ENCODE data around the gene PIGN. TPM values are rescaled to one million over a fixed set of nuclear protein-coding genes. Genes with fewer than 3 reads are reported as not detected.

The PIGN gene
- polyA plus RNA-seq, 1 donor from 2014 or later: 14.7 TPM

DNA sequence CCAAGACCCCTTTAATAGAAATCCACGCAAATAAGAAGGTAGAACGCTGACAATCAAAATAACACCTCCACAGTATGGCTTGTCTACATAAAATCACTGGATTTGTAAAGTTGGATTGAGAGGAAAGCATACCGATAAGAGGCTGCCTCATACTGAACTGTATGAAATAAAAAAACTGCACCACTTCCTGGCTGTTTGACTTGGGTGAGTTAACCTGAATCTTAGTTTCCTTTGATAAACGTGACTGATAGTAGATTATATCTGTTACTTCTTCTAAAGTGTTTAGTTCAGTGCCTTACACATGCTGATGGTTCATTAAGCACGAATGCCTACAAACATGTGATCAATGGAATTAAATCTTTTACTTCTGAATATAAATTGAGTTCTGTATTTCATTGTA lies 153.6 kb downstream of the PIGN start:
- Mint-ChIP-seq H3K27me3 (no peaks in the 10 kb centered on the region), H3K4me1 (no peaks in the 10 kb centered on the region), H3K9me3 (peaks cover 0 to 3% (median 0%) of the 10 kb centered on the region in 3 donors), H3K27ac (no peak overlapping the region), H3K4me3 (no peak overlapping the region), H3K36me3 (no peaks in the 10 kb centered on the region)

DNA sequence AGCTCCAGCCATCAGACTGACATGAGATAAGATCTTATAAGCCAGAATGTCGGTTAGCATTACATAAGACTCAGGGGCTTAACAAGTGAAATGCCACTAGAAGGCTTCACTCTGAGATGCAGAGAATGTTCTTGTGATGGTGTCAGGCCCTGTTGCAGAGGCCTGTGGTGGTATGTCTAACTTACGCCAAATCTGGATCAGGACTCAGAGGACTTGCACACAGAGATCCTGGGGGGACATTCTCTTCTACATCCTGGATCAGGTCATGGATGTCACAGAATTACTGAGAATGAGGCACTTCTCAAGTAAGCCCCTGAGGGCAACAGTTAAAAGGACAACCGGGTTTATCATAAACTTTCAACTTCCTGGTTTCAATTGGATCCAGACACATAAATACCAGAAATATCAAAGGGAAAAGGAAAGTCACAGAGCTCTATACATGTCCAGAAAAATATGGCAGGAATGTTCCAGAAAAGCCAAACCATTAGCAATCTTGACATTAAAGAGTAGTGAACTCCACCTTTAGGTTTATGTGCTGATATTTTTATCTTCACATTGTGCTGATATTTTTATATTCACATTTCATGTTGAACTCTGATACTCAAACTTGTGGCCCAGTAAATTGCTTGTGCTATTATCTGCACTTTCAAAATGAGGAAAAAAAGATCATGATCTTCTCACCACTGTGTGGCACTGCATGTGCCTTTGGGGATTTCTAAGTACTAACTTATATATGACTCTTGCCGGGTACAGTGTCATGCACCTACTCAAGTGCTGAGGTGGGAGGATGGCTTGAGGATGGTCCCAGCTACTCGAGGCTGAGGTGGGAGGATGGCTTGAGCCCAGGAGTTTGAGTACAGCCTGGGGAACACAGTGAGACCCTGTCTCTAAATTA lies 156.5 kb downstream of the PIGN start:
- no peaks in the 10 kb centered on the region for H3K36me3 Mint-ChIP-seq
- peaks cover 2% of the 10 kb centered on the region for H3K27me3 Mint-ChIP-seq
- H3K27ac Mint-ChIP-seq: no peak overlapping the region
- no peak overlapping the region for H3K4me3 Mint-ChIP-seq
- peaks cover 0 to 3% (median 0%) of the 10 kb centered on the region in 3 donors for H3K9me3 Mint-ChIP-seq
- H3K4me1 Mint-ChIP-seq: no peaks in the 10 kb centered on the region

DNA sequence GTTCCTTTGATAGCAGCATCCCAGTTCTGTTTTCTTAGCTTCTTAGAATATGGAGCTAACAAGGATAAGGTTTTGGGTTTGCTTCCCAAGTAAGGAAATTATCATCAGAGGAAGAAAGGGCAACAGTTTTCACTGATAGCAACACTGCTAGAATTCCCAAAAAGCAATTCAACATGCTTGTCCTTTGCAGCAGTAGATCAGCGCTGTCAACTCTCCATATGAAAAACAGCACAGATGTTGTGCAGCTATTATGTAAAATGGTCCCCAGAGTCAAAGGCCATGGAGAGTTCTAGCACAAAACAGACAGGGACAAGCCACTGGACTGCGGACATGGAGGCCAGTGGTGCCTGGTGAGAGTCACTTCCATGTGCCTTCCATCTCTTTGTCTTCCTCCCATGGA lies 158.1 kb downstream of the PIGN start:
- no peak overlapping the region for H3K4me3 Mint-ChIP-seq
- no peak overlapping the region for H3K27ac Mint-ChIP-seq
- no peaks in the 10 kb centered on the region for H3K36me3 Mint-ChIP-seq
- peaks cover 6% of the 10 kb centered on the region for H3K27me3 Mint-ChIP-seq
- H3K9me3 Mint-ChIP-seq: peaks cover 0 to 3% (median 0%) of the 10 kb centered on the region in 3 donors
- no peaks in the 10 kb centered on the region for H3K4me1 Mint-ChIP-seq

DNA sequence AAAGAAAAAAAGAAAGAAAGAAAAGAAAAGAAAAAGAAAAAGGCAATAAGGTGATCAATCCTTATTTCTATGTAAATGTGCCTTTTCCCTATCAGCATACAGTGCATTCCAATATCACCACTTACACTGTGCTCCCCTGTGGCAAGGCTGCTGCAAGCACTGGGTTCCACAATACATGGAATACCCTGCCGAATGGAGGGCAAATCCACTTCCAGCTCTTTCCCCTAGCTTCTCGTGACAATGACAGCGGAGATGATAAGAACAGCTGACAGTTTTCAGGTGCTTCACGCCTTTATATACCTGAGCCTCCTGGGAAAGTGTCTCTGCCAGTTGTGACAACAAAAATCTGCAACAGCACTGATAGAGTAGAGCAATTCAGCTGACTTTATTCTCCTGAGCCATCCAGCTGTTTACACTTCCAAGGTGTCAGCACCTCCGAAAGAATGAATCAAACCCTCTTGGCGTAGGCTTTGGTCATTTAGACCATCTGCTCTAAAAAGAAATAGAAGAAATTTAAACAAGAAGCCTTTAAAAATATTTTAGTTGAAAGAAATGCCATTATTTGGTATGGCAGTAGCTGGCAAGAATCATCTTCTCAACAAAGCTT lies 158.8 kb downstream of the PIGN start:
- H3K27me3 Mint-ChIP-seq: peaks cover 6% of the 10 kb centered on the region
- no peaks in the 10 kb centered on the region for H3K36me3 Mint-ChIP-seq
- no peaks in the 10 kb centered on the region for H3K4me1 Mint-ChIP-seq
- H3K27ac Mint-ChIP-seq: peak overlapping the region in 1 of 3 donors; percentile 9
- peaks cover 0 to 3% (median 0%) of the 10 kb centered on the region in 3 donors for H3K9me3 Mint-ChIP-seq
- H3K4me3 Mint-ChIP-seq: peak overlapping the region in 1 of 4 donors; percentile 19

DNA sequence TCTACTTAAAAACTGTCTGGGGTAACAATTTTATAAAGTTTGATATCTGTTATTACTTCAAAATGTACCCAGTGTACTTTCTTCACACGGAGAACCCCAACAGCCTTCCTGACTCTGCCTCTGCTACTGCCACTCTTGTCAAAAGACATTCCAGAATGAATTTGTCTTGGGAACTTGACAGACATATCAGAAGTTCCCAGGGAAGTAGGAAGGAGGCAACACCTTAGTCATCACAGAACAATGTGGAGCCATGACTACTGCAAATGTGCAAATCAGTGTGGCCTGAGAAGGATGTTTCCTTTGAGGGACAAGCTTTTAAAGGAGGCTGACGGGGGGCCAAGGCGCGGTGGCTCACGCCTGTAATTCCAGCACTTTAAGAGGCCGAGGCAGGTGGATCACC lies 160.3 kb downstream of the PIGN start:
- Mint-ChIP-seq H3K9me3 (peaks cover 0 to 3% (median 0%) of the 10 kb centered on the region in 3 donors), H3K36me3 (no peaks in the 10 kb centered on the region), H3K4me1 (no peaks in the 10 kb centered on the region), H3K27me3 (peaks cover 6% of the 10 kb centered on the region), H3K27ac (no peak overlapping the region), H3K4me3 (no peak overlapping the region)

DNA sequence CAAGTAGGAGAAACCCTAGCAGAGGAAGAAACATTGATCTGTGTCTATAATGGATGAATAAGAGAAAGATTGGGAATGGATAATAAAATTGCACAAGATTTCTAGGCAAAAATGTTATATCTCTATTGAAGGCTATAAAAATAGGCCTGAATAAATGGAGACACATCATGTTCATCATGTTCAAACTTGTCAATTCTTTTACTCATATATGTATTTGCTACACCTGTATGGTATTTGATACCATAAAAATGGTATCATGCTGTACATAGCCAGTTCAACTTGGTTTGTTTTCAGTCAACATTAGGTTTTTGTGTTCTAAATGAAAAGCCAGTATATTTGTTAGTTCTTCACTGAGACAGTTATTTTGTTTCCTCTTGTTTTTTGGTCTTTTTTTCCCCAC lies 161.9 kb downstream of the PIGN start:
- H3K4me3 Mint-ChIP-seq: no peak overlapping the region
- H3K9me3 Mint-ChIP-seq: no peaks in the 10 kb centered on the region
- H3K27ac Mint-ChIP-seq: no peak overlapping the region
- H3K36me3 Mint-ChIP-seq: no peaks in the 10 kb centered on the region
- peaks cover 6% of the 10 kb centered on the region for H3K27me3 Mint-ChIP-seq
- H3K4me1 Mint-ChIP-seq: no peaks in the 10 kb centered on the region

DNA sequence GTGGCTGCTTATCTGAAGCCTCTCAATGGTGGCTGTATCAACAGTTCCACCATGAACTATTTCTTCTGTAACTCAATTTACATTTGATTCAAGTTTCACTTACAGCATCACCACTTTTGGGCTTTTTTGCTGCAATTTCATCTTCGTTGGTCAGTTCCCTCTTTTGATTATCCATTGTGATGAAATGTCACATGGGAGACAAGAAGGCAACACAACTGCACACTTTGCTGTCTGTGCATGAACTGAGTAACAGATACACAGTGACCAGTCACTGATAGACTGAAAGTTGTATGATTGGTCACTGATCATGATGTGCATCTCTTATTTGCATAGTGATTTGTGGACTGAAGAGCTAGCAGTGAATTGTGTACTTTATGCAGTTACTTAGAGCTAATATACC lies 163.3 kb downstream of the PIGN start:
- H3K36me3 Mint-ChIP-seq: no peaks in the 10 kb centered on the region
- no peak overlapping the region for H3K27ac Mint-ChIP-seq
- no peaks in the 10 kb centered on the region for H3K4me1 Mint-ChIP-seq
- peaks cover 6% of the 10 kb centered on the region for H3K27me3 Mint-ChIP-seq
- H3K9me3 Mint-ChIP-seq: no peaks in the 10 kb centered on the region
- no peak overlapping the region for H3K4me3 Mint-ChIP-seq

DNA sequence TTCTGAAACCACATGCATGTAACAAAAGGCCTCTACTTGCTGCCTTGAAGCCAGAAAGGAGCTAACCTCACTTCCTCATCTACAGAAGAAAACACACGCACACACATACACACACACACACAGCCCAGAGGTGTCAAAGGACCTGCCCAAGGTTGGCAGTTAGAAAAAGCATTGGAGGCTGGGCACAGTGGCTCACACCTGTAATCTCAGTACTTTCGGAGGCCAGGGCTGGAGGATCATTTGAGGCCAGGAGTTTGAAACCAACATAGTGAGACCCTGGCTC lies 168.2 kb downstream of the PIGN start:
- no peak overlapping the region for H3K27ac Mint-ChIP-seq
- H3K4me3 Mint-ChIP-seq: no peak overlapping the region
- H3K36me3 Mint-ChIP-seq: no peaks in the 10 kb centered on the region
- H3K4me1 Mint-ChIP-seq: no peaks in the 10 kb centered on the region
- peaks cover 2% of the 10 kb centered on the region for H3K27me3 Mint-ChIP-seq
- no peaks in the 10 kb centered on the region for H3K9me3 Mint-ChIP-seq

DNA sequence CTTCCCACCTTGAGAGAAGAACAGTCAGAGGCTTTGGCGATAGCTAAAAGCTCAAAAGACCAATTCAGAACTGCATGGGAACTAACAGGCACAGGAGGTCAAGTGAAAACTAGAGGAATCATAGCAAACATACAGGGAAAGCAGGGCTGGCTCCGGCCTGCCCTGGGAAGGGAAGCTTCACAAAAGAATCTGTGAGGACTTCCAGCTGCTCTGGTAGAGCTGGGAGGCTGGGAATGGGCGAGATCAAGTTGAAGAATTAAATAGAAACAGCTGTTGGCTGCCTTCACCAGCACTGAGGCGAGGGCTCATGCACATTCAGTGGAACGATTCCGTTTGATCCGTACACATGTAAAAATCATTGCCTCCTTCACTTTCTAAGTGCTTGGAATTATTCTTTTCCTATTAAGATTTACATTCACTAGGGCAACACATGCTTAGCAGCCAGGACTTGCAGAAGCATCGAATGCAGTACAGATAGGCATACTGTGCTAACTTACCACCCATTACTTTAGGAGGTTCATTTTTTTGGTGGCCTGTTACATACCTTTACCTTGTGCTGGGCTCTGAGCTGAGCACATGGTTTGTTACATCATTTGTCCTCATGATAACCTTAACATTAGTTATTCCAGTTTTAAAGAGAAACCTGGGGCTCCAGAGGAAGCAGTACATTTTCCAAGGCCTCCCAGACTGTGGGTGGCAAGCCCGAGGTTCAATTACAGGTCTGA lies 168.7 kb downstream of the PIGN start:
- H3K27ac Mint-ChIP-seq: no peak overlapping the region
- no peaks in the 10 kb centered on the region for H3K4me1 Mint-ChIP-seq
- no peaks in the 10 kb centered on the region for H3K9me3 Mint-ChIP-seq
- H3K36me3 Mint-ChIP-seq: no peaks in the 10 kb centered on the region
- H3K27me3 Mint-ChIP-seq: peaks cover 2% of the 10 kb centered on the region
- H3K4me3 Mint-ChIP-seq: no peak overlapping the region

DNA sequence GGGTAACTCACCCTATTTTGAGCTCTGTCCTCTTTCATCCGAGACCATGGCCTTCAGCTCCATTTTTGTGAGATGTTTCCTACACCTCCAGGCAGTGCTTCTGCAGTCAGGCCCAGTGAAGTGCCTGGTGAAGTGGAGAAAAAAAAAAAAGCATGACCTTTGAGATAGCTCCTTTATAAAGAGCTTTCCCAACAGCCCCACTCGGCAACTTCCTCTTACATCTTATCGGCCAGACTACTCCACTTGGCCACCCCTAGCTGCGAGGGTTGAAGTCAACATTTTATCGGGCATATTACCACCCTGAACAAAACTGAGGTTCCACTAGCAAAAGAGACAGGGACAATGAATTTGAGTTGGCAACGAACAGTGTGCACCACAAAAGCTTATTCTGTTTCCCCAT lies 169.2 kb downstream of the PIGN start:
- Mint-ChIP-seq H3K27ac (no peak overlapping the region), H3K36me3 (no peaks in the 10 kb centered on the region), H3K27me3 (peaks cover 2% of the 10 kb centered on the region), H3K4me1 (no peaks in the 10 kb centered on the region), H3K9me3 (no peaks in the 10 kb centered on the region), H3K4me3 (peak overlapping the region in 1 of 4 donors; percentile 14)

DNA sequence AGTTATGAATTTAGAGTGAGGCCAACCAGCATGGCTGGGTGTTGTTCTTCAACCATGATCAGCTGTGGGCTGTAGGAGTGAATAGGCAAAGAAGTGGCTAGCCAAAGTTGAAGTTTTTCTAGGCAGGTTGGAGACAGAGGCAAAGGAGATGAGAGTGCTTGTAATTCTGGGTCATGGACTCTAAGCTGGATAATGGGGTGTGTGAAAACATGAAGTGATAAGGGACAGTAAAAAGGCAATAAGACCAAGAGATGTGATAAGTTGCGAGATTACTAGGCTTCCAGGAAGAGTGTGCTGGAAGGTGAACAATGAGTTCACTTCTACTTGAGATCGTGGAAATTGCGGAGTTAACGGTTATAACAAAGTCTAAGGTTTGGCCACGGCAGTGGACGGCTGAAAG lies 175.4 kb downstream of the PIGN start:
- H3K27me3 Mint-ChIP-seq: peaks cover 2% of the 10 kb centered on the region
- no peak overlapping the region for H3K27ac Mint-ChIP-seq
- no peaks in the 10 kb centered on the region for H3K36me3 Mint-ChIP-seq
- no peak overlapping the region for H3K4me3 Mint-ChIP-seq
- peaks cover 0 to 2% (median 0%) of the 10 kb centered on the region in 3 donors for H3K9me3 Mint-ChIP-seq
- no peaks in the 10 kb centered on the region for H3K4me1 Mint-ChIP-seq

DNA sequence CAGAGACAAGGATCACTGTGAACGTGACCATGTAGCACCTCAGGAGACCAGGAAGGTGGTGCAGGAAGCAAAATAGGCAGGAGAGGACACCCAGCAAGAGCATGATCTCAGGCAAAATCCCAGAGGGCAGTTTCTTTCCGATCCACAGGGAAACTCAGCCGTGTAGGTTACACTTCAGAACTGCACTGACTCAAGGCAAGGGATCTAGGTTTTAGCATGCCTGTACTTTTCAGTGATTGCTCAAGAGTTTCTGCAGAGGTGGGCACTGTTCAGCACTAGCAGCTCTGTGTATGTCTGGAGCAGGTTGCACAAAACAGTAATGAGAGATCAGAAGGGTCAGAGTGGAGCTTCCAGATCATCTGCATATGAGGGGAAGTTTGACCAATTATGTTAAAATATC lies 177.3 kb downstream of the PIGN start:
- H3K36me3 Mint-ChIP-seq: no peaks in the 10 kb centered on the region
- no peaks in the 10 kb centered on the region for H3K4me1 Mint-ChIP-seq
- no peaks in the 10 kb centered on the region for H3K27me3 Mint-ChIP-seq
- no peak overlapping the region for H3K27ac Mint-ChIP-seq
- H3K4me3 Mint-ChIP-seq: no peak overlapping the region
- peaks cover 0 to 5% (median 0%) of the 10 kb centered on the region in 3 donors for H3K9me3 Mint-ChIP-seq

DNA sequence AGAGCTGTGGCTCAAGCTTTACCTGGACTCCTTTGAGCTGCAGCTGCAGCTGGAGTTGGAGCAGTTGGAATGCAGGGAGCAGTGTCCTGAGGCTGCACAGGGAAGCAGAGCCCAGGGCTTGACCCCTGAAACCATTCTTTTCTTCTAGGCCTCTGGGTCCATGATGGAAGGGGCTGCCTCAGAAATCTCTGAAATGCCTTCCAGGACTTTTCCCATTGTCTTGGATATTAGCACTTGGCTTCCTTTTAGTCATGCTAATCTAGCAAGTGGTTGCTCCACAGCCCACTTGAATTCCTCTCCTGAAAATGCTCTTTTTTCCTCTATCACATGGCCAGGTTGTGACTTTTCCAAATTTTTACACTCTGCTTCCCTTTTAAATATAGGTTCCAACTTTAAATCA lies 185.5 kb downstream of the PIGN start:
- H3K27me3 Mint-ChIP-seq: no peaks in the 10 kb centered on the region
- H3K4me1 Mint-ChIP-seq: no peaks in the 10 kb centered on the region
- H3K9me3 Mint-ChIP-seq: peaks cover 0 to 12% (median 8%) of the 10 kb centered on the region in 3 donors
- no peaks in the 10 kb centered on the region for H3K36me3 Mint-ChIP-seq
- H3K27ac Mint-ChIP-seq: no peak overlapping the region
- no peak overlapping the region for H3K4me3 Mint-ChIP-seq

DNA sequence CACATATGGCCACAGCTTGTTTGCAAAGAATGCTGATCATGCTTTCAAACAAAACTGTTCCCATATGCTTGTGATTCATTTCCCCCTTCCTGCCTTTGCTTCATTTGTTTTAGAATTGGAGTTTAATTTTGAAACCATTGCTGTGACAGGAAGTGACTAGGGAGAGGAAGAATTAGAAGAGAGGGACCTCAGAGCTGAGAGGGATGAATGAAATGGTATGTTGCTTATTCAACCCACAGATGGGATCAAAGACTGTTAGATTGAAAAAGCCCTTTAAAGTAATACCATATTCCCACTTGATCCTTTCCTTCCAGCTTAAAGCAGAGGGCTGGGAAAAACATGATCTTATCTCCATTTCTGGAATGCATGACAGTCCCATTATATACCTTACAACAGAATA lies 187.9 kb downstream of the PIGN start:
- Mint-ChIP-seq H3K9me3 (peaks cover 0 to 9% (median 7%) of the 10 kb centered on the region in 3 donors), H3K27ac (no peak overlapping the region), H3K4me1 (no peaks in the 10 kb centered on the region), H3K36me3 (no peaks in the 10 kb centered on the region), H3K4me3 (no peak overlapping the region), H3K27me3 (no peaks in the 10 kb centered on the region)

DNA sequence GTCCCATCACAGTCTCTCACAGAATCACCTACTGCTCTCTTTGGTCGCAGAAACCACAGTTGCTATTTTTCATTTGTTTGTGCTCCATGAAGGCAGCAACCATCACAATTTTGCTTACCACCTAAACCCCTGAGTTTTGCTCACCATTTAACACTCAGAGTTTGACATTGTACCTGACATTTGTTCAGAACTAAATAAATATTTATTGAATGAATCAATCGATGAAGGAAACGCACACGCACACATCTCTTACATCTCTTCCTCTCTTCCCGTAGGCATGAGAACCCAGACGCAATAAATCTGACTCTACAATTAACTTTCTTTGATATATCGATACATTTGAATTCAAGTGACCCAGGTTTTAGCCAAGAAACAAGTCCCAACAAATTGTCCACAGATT lies 188.5 kb downstream of the PIGN start:
- no peak overlapping the region for H3K4me3 Mint-ChIP-seq
- no peaks in the 10 kb centered on the region for H3K27me3 Mint-ChIP-seq
- no peak overlapping the region for H3K27ac Mint-ChIP-seq
- no peaks in the 10 kb centered on the region for H3K36me3 Mint-ChIP-seq
- H3K9me3 Mint-ChIP-seq: peaks cover 0 to 9% (median 7%) of the 10 kb centered on the region in 3 donors
- H3K4me1 Mint-ChIP-seq: no peaks in the 10 kb centered on the region
